ENCODE data around the gene MRTFA.
A peak's percentile ranks its signal among the peaks of the same experiment; 100 is the strongest.

The MRTFA gene

GRCh38 chr22:40595497-40596234 is 40.9 kb downstream of the MRTFA start:
- no peak for DNase-seq (ENCODE audit: extremely low read depth, insufficient read length)
- H3K4me3 ChIP-seq (replicated peaks; ENCODE audit: low read depth, low read length), result no peak overlapping the region
- TF ChIP-seq, protein P1, sequence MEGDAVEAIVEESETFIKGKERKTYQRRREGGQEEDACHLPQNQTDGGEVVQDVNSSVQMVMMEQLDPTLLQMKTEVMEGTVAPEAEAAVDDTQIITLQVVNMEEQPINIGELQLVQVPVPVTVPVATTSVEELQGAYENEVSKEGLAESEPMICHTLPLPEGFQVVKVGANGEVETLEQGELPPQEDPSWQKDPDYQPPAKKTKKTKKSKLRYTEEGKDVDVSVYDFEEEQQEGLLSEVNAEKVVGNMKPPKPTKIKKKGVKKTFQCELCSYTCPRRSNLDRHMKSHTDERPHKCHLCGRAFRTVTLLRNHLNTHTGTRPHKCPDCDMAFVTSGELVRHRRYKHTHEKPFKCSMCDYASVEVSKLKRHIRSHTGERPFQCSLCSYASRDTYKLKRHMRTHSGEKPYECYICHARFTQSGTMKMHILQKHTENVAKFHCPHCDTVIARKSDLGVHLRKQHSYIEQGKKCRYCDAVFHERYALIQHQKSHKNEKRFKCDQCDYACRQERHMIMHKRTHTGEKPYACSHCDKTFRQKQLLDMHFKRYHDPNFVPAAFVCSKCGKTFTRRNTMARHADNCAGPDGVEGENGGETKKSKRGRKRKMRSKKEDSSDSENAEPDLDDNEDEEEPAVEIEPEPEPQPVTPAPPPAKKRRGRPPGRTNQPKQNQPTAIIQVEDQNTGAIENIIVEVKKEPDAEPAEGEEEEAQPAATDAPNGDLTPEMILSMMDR (IDR thresholded peaks at IDR 0.05; ENCODE audit: insufficient read depth, low read length, poor library complexity, severe bottlenecking), result no peak
- no peaks in the 10 kb centered on the region for H3K36me3 ChIP-seq (ENCODE audit: control insufficient read depth, insufficient read depth, low read length)
- H3K27me3 ChIP-seq (replicated peaks; ENCODE audit: control insufficient read depth, insufficient read depth, low read length), result no peaks in the 10 kb centered on the region

GRCh38 chr22:40594924-40595323 is 41.6 kb downstream of the MRTFA start:
- TF ChIP-seq, protein P1 (IDR thresholded peaks at IDR 0.05; ENCODE audit: insufficient read depth, low read length, poor library complexity, severe bottlenecking), result no peak
- no peak for DNase-seq (ENCODE audit: extremely low read depth, insufficient read length)
- H3K4me3 ChIP-seq (replicated peaks; ENCODE audit: low read depth, low read length), result no peak overlapping the region
- H3K36me3 ChIP-seq (ENCODE audit: control insufficient read depth, insufficient read depth, low read length), result no peaks in the 10 kb centered on the region
- no peaks in the 10 kb centered on the region for H3K27me3 ChIP-seq (replicated peaks; ENCODE audit: control insufficient read depth, insufficient read depth, low read length)

DNA sequence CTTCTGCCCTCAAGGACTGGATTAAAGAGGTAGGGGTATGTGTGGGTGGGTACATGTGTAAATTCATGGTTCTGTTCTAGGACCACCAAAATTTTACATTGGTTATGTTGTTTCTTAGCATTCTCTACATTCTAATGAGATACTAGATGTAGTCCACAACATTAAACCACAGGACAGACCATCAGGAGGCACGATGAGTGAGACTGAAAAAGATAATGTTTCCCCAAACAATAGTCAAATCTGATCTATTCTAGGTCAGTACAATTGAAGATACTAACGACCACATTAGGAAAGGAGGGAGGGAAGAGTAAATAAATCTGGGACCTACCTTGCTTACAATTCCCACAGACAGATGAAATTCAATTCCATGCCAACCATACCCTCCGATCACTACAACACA is 42.2 kb downstream of the MRTFA start:
- no peaks in the 10 kb centered on the region for H3K27me3 ChIP-seq (replicated peaks; ENCODE audit: control insufficient read depth, insufficient read depth, low read length)
- no peaks in the 10 kb centered on the region for H3K36me3 ChIP-seq (ENCODE audit: control insufficient read depth, insufficient read depth, low read length)
- no peak for DNase-seq (ENCODE audit: extremely low read depth, insufficient read length)
- H3K4me3 ChIP-seq (replicated peaks; ENCODE audit: low read depth, low read length), result no peak overlapping the region; the same call in 1 of the 2 replicates
- TF ChIP-seq, protein P1 (IDR thresholded peaks at IDR 0.05; ENCODE audit: insufficient read depth, low read length, poor library complexity, severe bottlenecking), result no peak

GRCh38 chr22:40593460-40594273 is 42.9 kb downstream of the MRTFA start:
- no peaks in the 10 kb centered on the region for H3K27me3 ChIP-seq (replicated peaks; ENCODE audit: control insufficient read depth, insufficient read depth, low read length)
- TF ChIP-seq, protein P1 (IDR thresholded peaks at IDR 0.05; ENCODE audit: insufficient read depth, low read length, poor library complexity, severe bottlenecking), result no peak
- H3K36me3 ChIP-seq (ENCODE audit: control insufficient read depth, insufficient read depth, low read length), result no peaks in the 10 kb centered on the region
- peak; percentile 63 for DNase-seq (ENCODE audit: extremely low read depth, insufficient read length)
- H3K4me3 ChIP-seq (replicated peaks; ENCODE audit: low read depth, low read length), result peak overlapping the region; percentile 30; the same call in 1 of the 2 replicates

DNA sequence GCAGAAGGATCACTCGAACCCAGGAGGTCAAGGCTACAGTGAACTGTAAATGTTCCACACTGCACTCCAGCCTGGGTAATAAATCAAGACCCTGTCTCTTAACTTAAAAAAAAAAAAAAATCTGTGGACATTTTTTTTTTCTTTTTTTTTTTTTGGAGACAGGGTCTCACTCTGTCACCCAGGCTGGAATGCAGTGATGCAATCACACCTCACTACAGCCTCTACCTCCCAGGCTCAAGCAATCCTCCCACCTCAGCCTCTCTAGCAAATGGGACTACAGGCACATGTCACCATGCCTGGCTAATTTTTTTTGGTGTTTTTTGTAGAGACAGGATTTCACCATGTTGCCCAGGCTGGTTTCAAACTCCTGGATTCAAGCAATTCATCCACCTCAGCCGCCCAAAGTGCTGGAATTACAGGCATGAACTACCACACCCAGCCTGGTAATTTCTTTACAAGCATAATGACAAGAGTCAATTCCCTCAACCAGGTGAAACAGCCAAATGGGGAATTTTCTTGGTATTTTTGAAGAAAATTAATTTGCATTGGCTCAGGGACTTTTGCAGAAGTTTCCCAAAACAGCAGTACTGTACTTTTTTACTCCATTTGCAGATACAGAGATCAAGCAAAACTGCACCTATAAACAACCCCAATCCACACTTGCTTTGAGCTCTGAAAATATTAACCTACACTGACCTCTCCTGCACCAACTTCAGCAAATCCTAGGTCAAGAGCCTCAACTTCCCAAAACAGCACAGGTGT is 44.0 kb downstream of the MRTFA start:
- Histone ChIP-seq H3K4me3 (replicated peaks; ENCODE audit: low read depth, low read length) (peak overlapping the region; percentile 21), H3K36me3 (ENCODE audit: control insufficient read depth, insufficient read depth, low read length) (no peaks in the 10 kb centered on the region), H3K27me3 (replicated peaks; ENCODE audit: control insufficient read depth, insufficient read depth, low read length) (no peaks in the 10 kb centered on the region)
- TF ChIP-seq, protein P1 (IDR thresholded peaks at IDR 0.05; ENCODE audit: insufficient read depth, low read length, poor library complexity, severe bottlenecking), result no peak
- DNase-seq (ENCODE audit: extremely low read depth, insufficient read length), result peak; percentile 50

Data from GM06990 (cell line).